ELR (cell line): ENCODE data around the gene POSTN.

ENCODE experiments used
- DNase-seq: peaks from one replicate; pipeline ENCODE4 v3.0.0-alpha.2; 2015; ENCODE audit warnings: low read depth

The POSTN gene

DNA sequence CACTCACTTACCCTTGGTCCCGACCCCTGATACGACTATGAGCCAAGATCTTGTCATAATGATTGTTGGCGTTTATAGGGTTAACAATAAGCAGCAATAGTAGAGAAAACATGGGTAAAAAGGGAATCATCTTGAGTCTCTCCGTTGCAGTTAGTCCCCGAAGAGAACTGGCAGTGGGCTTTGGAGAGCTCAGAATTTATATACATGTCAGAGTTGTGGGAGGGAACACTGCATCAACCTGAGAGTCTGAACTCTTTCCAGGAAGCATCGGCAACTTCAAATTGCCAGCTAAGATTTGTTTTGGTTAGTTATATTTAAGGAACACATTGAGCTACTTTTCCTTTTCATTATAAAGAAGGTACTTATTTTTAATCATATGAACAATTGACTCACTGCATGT is at the start of gene POSTN:
Gene POSTN (minus strand): TSS at position 172 of the 400 bp plus-strand sequence. CDS start 42 bp downstream, at position 130.
- DNase-seq, result no peak

- no peak for DNase-seq
These were observed 48.6 kb upstream of the POSTN start for GRCh38 chr13:37647031-37647650.

DNA sequence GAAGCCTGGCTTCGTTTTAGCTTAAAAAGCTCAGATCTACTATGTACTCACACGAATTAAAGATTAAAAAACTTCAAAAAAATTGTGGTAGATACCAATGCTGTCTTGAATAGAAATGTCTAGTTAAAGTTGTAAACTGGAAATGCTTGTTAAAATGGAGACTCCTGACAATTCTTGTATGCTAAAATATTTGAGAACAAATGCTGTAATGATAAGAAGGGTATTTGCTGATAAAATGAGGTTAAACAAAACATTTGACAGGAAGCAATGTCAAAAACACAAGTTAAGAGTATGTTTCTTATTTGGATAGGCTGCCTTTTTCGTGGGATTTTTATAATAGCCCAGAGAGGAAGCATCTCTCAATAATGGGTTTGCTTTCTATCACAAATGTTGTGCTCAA is 48.0 kb upstream of the POSTN start:
- no peak for DNase-seq

GRCh38 chr13:37645181-37645740 is 46.7 kb upstream of the POSTN start:
- DNase-seq, result no peak

DNA sequence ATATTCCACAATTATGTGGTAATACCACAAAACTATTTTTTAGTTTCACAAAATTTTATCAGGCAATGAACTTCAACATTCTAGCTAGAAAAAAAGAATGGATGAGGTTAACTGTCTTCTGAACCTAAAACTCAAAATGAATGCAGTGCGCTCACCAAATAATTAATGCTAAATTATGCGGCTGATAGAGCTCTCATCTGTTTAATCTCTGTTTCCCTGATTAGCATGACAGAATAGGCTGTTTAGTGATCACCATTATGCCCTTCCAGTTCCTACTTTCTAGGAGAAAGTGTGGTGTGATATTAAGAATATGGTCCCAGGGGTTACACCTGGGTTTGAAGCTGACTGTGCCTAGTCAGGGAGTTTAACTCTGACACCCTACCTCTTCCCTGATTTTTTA is 42.8 kb upstream of the POSTN start:
- no peak for DNase-seq

DNA sequence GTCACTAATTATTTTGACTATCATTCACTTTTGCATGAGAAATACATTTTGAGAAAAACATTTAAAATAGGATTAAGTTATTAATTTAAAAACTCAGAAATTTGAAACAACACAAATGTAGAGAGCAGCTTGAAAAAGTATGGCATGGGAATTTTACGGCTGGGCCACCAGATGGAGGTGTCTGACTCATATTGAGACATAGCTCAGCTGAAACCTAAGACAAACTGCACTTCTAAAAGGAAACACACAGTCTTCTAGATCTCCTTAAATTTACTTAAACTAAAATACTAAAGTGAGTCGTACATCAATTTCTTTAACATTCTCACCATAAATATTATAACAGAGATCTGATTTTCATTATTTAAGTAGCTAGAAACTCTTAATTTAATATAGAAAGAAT is 41.9 kb upstream of the POSTN start:
- peak; percentile 79 for DNase-seq

- no peak for DNase-seq
These were observed 38.1 kb upstream of the POSTN start for GRCh38 chr13:37636701-37637100.

DNA sequence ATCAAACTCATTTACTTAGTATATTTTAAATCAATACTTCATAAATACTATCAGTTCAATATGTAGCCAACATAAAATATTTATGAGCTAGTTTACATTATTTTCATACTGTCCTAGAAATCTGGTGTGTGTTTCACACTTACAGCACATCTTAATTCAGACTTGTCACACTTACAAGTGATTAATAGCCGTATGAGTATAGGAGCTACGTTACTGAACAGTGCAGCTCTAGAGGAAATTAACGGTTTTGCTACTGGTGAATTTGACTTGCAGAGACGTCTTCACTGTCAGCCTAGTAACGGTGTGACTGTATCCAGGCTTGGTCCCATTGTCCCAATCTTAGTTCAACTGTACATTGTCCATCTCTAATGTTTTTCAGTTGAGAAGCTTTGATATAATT is 33.7 kb upstream of the POSTN start:
- no peak for DNase-seq

GRCh38 chr13:37627428-37627827 is 28.9 kb upstream of the POSTN start:
- DNase-seq, result no peak

DNA sequence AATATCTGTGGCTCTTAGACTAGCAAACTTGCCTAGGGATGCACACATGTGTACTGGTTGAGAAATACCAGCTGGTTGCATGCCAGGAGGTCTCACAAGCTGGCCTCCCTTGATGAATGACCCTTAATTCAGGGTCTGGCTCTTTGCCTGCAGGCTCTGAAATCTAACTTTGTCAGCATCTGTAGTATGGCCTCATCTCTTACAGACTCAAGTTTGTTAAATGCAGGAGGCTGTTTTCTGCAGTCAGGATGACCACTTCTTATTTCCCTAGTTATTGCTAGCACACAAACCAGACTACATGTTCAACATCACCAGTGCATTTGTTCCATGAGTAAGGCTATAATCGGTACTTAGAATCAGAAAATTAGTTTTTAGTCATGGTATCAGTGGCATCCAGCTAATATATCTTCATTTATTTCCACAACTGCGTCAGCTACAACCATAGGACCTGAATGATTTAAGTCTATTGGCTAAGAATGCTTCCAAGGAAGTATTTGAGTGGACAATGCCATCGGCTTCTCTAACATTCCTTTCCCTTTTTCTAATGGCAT is 23.3 kb upstream of the POSTN start:
- no peak for DNase-seq

DNA sequence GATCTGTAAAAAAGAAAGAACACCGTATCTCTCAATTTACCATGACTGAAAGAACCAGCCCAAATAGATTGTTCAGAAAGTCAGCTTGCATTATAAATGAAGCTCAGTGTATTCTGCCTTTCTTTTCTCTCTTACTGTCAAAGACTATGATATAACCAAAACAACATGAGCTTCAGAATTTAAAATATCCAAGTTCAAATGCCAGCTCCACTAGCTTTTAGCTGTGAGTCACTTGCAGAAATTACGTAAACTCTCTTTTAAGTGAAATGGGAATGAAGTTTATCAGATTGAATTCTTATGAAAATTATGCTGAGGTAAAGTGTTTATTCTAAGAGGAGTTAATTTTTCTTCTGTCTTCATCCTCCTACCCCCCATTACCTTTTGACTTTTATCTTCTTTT is 20.0 kb upstream of the POSTN start:
- peak; percentile 69 for DNase-seq

GRCh38 chr13:37617173-37617572 is 18.6 kb upstream of the POSTN start:
- DNase-seq, result peak; percentile 90

GRCh38 chr13:37616131-37616530 is 17.6 kb upstream of the POSTN start:
- DNase-seq, result peak; percentile 29

GRCh38 chr13:37615276-37615675 is 16.7 kb upstream of the POSTN start:
- DNase-seq, result peak; percentile 45

GRCh38 chr13:37613638-37614037 is 15.1 kb upstream of the POSTN start:
- no peak for DNase-seq

- DNase-seq, result no peak
These were observed 14.7 kb upstream of the POSTN start for GRCh38 chr13:37613236-37613635.

GRCh38 chr13:37608750-37609339 is 10.3 kb upstream of the POSTN start:
- peak; percentile 39 for DNase-seq

DNA sequence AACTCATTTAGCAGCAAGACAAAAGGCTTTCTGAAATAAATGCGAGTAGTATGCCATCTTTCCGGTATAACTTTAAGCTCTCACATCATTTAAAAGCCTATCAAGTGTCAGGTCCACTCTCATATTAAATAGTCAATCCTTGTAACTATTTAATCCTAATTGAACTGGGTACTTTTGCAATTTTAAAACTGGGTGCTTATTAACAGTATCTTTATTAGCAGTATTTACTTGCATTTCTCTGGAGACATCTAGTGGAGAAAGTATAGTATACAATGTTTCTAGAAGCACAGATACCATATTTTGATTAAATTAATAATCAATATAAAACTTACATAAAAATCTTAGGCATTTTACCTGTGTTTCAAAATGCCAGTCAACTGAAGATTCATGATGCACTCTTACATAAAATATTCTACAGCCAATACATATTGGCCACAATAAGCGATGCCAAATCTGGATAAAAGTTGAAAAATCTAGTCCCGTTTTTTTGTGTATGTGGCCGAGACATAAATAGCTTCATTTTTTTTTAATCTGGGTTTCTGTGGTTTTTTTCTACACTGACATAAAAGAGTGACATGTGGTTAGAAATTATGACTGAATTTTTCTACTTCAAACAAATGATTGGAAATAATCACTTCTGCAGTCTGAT is 4.3 kb upstream of the POSTN start:
- DNase-seq, result peak; percentile 66

GRCh38 chr13:37601648-37602440 is 3.3 kb upstream of the POSTN start:
- DNase-seq, result no peak

GRCh38 chr13:37599519-37599918 is 951 bp upstream of the POSTN start:
- DNase-seq, result no peak

- DNase-seq, result no peak
These were observed 1.0 kb downstream of the POSTN start for GRCh38 chr13:37597477-37598025.

DNA sequence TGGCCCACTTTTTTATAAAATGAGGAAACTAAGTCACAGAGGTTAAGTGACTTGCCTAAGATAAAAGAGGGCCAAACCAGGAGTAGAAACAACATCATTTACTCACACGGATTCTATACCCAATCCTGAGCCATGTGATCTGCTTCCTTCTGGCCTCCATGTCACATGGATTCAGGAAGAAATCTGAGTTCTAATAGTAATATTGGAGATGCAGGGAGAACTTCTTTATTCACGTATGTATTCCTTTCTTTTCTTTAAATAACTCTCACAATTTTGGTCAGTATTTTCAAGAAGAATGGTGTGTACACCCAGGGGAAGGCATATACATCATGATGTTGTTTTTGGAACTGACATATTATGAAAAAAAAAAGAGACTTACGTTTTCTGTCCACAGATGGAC is 1.8 kb downstream of the POSTN start:
- no peak for DNase-seq
